NCI-H187 treated with DMSO at 0.1 percent for 48 hours (cell line): ENCODE results near the gene CTXND2.
"Not testable (repeated sequence)": the region's sequence is repeated elsewhere in the genome, so short reads cannot be mapped to it uniquely, and the experiment has no call there.

ENCODE experiments used
- DNase-seq: peaks from one replicate; lab custom pipeline; 2025; lab: John Stamatoyannopoulos, UW

The CTXND2 gene

GRCh38 chr1:150887018-150887417 lies at the start of gene CTXND2:
CTXND2 (plus strand) TSS chr1:150887136; CDS start chr1:150912315, 25,179 bp downstream.
- DNase-seq, result no peak

- not testable (repeated sequence) for DNase-seq
Measured at GRCh38 chr1:150840850-150841249, 46.1 kb upstream of the CTXND2 start.

GRCh38 chr1:150841626-150842025 lies 45.3 kb upstream of the CTXND2 start:
- DNase-seq, result no peak

GRCh38 chr1:150842343-150842742 lies 44.6 kb upstream of the CTXND2 start:
- no peak for DNase-seq

- DNase-seq, result no peak
Measured at GRCh38 chr1:150842964-150843363, 44.0 kb upstream of the CTXND2 start.

- DNase-seq, result no peak
Measured at GRCh38 chr1:150843474-150843873, 43.5 kb upstream of the CTXND2 start.

GRCh38 chr1:150846473-150847146 lies 40.3 kb upstream of the CTXND2 start:
- no peak for DNase-seq

- not testable (repeated sequence) for DNase-seq
Measured at GRCh38 chr1:150850801-150851362, 36.1 kb upstream of the CTXND2 start.

GRCh38 chr1:150852734-150853133 lies 34.2 kb upstream of the CTXND2 start:
- not testable (repeated sequence) for DNase-seq

- DNase-seq, result no peak
Measured at GRCh38 chr1:150863724-150864123, 23.2 kb upstream of the CTXND2 start.

- DNase-seq, result not testable (repeated sequence)
Measured at GRCh38 chr1:150864200-150864599, 22.7 kb upstream of the CTXND2 start.

GRCh38 chr1:150869683-150870082 lies 17.3 kb upstream of the CTXND2 start:
- no peak for DNase-seq

GRCh38 chr1:150872572-150872971 lies 14.4 kb upstream of the CTXND2 start:
- DNase-seq, result no peak

- no peak for DNase-seq
Measured at GRCh38 chr1:150873521-150873920, 13.4 kb upstream of the CTXND2 start.

GRCh38 chr1:150874455-150875196 lies 12.3 kb upstream of the CTXND2 start:
- DNase-seq, result no peak

- DNase-seq, result no peak
Measured at GRCh38 chr1:150875197-150876118, 11.5 kb upstream of the CTXND2 start.

- DNase-seq, result no peak
Measured at GRCh38 chr1:150876119-150876454, 10.8 kb upstream of the CTXND2 start.

- DNase-seq, result not testable (repeated sequence)
Measured at GRCh38 chr1:150878931-150879330, 8.0 kb upstream of the CTXND2 start.

- no peak for DNase-seq
Measured at GRCh38 chr1:150881331-150882070, 5.4 kb upstream of the CTXND2 start.

- DNase-seq, result not testable (repeated sequence)
Measured at GRCh38 chr1:150883121-150883520, 3.8 kb upstream of the CTXND2 start.

GRCh38 chr1:150888727-150889126 lies 1.8 kb downstream of the CTXND2 start:
- no peak for DNase-seq
